ENCODE measurements around the gene ANGPTL2.

DNA sequence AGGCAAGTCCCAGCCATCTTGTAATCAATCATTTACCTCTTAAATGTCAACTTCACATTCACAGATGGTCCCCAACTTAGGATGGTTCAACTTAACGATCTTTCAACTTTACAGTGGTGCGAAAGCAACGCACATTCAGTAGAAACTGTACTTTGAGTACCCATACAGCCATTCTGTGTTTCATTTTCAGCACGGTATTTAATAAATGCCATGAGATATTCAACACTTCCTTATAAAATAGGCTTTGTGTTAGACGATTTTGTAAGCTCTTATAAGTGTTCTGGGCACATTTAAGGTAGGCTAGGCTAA, 47.1 kb upstream of the ANGPTL2 start:
- TF ChIP-seq, protein P1, sequence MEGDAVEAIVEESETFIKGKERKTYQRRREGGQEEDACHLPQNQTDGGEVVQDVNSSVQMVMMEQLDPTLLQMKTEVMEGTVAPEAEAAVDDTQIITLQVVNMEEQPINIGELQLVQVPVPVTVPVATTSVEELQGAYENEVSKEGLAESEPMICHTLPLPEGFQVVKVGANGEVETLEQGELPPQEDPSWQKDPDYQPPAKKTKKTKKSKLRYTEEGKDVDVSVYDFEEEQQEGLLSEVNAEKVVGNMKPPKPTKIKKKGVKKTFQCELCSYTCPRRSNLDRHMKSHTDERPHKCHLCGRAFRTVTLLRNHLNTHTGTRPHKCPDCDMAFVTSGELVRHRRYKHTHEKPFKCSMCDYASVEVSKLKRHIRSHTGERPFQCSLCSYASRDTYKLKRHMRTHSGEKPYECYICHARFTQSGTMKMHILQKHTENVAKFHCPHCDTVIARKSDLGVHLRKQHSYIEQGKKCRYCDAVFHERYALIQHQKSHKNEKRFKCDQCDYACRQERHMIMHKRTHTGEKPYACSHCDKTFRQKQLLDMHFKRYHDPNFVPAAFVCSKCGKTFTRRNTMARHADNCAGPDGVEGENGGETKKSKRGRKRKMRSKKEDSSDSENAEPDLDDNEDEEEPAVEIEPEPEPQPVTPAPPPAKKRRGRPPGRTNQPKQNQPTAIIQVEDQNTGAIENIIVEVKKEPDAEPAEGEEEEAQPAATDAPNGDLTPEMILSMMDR (IDR thresholded peaks at IDR 0.05): no peak
- no peak for TF ChIP-seq POLR2A (IDR thresholded peaks at IDR 0.05)
- no peak for TF ChIP-seq EP300 (IDR thresholded peaks at IDR 0.05)
- no peak for TF ChIP-seq POLR2AphosphoS5 (IDR thresholded peaks at IDR 0.05)
